Measurements from ENCODE around the gene GJA5.

The GJA5 gene

DNA sequence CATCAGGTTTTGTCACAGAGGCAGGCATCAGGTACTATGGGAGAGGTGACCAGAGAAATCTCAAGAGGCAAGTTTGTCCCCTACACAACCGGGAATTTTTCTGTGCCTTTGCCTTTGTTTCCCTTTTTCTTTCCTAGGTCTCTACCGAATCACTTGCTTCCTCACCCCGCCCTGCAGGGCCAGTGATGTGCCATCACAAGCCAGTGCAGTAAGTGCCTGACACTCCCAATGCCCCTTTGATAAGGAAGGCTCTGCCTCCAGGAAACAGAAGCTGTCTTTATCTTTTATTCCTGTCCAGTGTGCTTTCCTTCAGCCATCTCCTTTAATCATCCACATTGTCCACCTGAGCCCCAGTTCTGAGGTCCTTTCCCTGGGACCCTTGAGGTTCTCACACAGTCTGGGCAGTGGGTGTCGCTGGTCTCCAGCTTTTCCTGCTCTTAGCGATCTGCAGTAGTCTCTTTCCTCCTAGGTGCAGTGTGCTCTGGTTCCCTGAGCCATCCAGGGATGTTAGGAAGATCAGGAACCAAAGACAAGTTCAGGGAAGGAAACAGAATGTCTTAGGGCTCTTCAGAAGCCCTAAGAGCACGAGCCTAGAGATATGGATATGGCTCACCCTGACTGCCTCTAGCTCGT, 36.6 kb downstream of the GJA5 start:
- TF ChIP-seq, protein P1, sequence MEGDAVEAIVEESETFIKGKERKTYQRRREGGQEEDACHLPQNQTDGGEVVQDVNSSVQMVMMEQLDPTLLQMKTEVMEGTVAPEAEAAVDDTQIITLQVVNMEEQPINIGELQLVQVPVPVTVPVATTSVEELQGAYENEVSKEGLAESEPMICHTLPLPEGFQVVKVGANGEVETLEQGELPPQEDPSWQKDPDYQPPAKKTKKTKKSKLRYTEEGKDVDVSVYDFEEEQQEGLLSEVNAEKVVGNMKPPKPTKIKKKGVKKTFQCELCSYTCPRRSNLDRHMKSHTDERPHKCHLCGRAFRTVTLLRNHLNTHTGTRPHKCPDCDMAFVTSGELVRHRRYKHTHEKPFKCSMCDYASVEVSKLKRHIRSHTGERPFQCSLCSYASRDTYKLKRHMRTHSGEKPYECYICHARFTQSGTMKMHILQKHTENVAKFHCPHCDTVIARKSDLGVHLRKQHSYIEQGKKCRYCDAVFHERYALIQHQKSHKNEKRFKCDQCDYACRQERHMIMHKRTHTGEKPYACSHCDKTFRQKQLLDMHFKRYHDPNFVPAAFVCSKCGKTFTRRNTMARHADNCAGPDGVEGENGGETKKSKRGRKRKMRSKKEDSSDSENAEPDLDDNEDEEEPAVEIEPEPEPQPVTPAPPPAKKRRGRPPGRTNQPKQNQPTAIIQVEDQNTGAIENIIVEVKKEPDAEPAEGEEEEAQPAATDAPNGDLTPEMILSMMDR (IDR thresholded peaks at IDR 0.05; ENCODE audit: low read depth, low read length), result peak; percentile 15
- TF ChIP-seq, protein P2, sequence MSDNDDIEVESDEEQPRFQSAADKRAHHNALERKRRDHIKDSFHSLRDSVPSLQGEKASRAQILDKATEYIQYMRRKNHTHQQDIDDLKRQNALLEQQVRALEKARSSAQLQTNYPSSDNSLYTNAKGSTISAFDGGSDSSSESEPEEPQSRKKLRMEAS (IDR thresholded peaks at IDR 0.05; ENCODE audit: low read depth, low read length), result no peak
- no peak for TF ChIP-seq MYC (IDR thresholded peaks at IDR 0.05; ENCODE audit: low read depth, low read length)
- TF ChIP-seq POLR2A (IDR thresholded peaks at IDR 0.05; ENCODE audit: extremely low read depth, insufficient read length), result no peak
- peak; percentile 18 for DNase-seq (ENCODE audit: low read depth)

DNA sequence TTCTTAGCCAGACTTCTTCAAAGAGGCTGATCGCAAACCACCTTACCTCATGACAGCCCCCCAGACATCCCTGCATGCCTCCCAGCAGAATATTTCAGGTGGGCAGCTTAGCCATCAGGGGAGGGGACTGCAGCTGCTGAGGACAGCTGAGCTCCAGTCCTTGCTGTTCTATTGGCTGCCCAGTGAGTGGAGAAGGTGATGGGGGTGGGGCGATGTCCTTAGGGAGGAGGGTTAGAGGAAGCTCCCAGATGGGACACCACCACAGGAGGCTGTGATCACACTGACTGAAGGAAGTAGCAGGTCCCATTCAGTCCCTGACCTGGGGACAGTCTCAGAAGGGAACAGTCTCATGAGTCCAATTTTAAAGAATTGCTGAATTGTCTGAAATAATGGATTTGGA, 38.3 kb downstream of the GJA5 start:
- TF ChIP-seq, protein P2 (IDR thresholded peaks at IDR 0.05; ENCODE audit: low read depth, low read length), result no peak
- TF ChIP-seq, protein P1 (IDR thresholded peaks at IDR 0.05; ENCODE audit: low read depth, low read length), result no peak
- TF ChIP-seq MYC (IDR thresholded peaks at IDR 0.05; ENCODE audit: low read depth, low read length) (no peak), POLR2A (IDR thresholded peaks at IDR 0.05; ENCODE audit: extremely low read depth, insufficient read length) (no peak)
- DNase-seq (ENCODE audit: low read depth), result no peak
- H3K4me3 ChIP-seq (ENCODE audit: low read depth, low read length), result no peak overlapping the region

More for the DNA sequence above, 36.6 kb downstream of the GJA5 start:
- no peak overlapping the region for H3K4me3 ChIP-seq (ENCODE audit: low read depth, low read length)

DNA sequence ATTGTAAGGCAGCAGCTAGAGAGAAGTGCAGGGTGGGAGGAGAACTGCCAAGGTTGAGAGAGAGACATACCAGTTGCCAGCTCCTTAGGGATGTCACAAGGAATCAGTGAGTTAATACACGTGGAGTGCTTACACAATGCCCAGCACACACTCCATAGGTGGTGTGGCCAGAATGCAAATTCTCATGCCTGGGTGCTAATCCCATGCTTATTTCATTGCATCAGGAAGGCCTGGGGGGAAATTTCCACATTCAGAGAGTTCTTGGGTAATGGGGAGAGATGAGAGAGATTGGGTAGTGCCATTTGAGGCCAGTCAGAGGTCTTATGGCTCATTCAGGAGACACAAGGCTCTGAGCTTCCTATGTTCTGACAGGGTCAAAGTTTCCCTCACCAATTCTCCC, 38.7 kb downstream of the GJA5 start:
- DNase-seq (ENCODE audit: low read depth), result no peak
- TF ChIP-seq MYC (IDR thresholded peaks at IDR 0.05; ENCODE audit: low read depth, low read length) (no peak), POLR2A (IDR thresholded peaks at IDR 0.05; ENCODE audit: extremely low read depth, insufficient read length) (no peak)
- TF ChIP-seq, protein P2 (IDR thresholded peaks at IDR 0.05; ENCODE audit: low read depth, low read length), result no peak
- TF ChIP-seq, protein P1 (IDR thresholded peaks at IDR 0.05; ENCODE audit: low read depth, low read length), result no peak
- no peak overlapping the region for H3K4me3 ChIP-seq (ENCODE audit: low read depth, low read length)

DNA sequence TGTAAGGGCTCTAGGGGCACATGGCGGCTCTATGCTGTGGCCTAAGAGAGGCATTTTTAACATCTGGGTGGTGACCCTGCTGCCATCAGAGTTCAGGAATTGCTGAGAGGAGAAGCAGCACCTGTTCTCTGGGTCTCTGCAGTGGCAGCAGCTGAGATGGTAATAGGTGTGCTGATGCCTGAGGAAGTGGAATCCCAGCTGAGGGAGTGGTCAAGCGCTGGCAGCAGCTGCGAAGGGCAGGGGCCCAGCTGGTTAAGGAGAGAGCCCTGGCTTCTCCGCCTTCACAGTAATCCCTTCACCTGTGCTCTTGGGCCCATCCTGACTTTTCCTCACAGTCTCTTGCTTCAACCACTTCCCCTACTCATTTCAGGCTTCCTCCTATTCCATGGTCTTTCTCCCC, 39.8 kb downstream of the GJA5 start:
- TF ChIP-seq, protein P1 (IDR thresholded peaks at IDR 0.05; ENCODE audit: low read depth, low read length), result no peak
- no peak for TF ChIP-seq POLR2A (IDR thresholded peaks at IDR 0.05; ENCODE audit: extremely low read depth, insufficient read length)
- TF ChIP-seq, protein P2 (IDR thresholded peaks at IDR 0.05; ENCODE audit: low read depth, low read length), result no peak
- TF ChIP-seq MYC (IDR thresholded peaks at IDR 0.05; ENCODE audit: low read depth, low read length), result no peak
- H3K4me3 ChIP-seq (ENCODE audit: low read depth, low read length), result no peak overlapping the region
- no peak for DNase-seq (ENCODE audit: low read depth)

DNA sequence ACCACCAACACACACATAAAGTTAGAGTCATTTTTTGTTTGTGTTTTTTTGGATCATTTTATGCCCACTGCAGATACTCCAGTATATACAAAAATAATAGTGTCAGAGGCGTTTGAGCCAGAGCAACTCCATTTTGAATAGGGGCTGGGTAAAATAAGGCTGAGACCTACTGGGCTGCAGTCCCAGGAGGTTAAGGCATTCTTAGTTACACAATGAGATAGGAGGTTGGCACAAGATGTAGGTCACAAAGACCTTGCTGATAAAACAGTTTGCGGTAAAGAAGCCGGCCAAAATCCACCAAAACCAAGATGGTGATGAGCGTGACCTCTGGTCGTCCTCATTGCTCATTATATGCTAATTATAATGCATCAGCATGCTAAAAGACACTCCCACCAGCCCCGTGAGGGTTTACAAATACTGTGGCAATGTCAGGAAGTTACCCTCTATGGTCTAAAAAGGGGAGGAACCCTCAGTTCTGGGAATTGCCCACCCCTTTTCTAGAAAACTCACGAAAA, 40.6 kb downstream of the GJA5 start:
- no peak for TF ChIP-seq POLR2A (IDR thresholded peaks at IDR 0.05; ENCODE audit: extremely low read depth, insufficient read length)
- no peak overlapping the region for H3K4me3 ChIP-seq (ENCODE audit: low read depth, low read length)
- DNase-seq (ENCODE audit: low read depth), result no peak

DNA sequence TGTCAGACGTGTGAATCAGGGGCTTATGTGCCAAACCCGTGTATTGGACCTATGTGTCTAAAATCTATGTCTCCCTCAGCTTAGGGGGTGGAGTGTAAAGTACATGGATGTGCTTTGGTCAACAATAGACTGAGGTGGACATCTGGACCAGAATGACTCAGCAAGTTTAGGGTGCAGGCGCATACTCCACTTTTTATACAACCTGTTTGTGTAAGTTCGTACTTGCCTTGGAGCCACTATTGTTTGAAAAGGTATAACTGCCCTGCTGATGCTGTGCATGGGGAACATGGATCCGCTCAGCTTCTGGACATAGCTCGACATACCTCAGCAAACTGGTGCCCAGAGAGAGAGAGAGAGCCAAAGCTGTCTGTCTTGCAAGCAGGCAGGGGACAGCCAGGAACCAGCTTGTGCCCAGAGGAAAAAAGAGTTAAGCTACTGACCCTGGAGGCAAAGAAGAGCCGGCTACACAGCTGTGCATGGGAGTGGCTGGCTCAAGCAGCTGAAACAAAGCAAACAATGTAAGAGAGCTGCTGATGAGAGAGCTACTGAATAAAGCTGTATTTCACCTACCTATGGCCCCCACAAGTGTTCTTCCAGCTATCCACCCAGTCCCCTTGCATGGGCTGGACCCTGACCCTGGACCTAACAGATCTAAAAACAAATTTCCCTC, 41.2 kb downstream of the GJA5 start:
- TF ChIP-seq POLR2A (IDR thresholded peaks at IDR 0.05; ENCODE audit: extremely low read depth, insufficient read length), result no peak
- TF ChIP-seq, protein P1 (IDR thresholded peaks at IDR 0.05; ENCODE audit: low read depth, low read length), result no peak
- H3K4me3 ChIP-seq (ENCODE audit: low read depth, low read length), result no peak overlapping the region
- peak; percentile 7 for DNase-seq (ENCODE audit: low read depth)

Measured in NB4 (cell line).